Gastrocnemius medialis (tissue), 4 donors: ENCODE measurements around the gene ME1.

Experiments used
- CTCF ChIP-seq, 5 experiments: fragments of 450-650 bp in 3 of 5; fragments of 200-600 bp in 2 of 5; sonication (generic) in 2 of 5; IDR thresholded peaks in 4 of 5; conservative IDR thresholded peaks in 1 of 5; 1 replicate in 4 of 5; 2 replicates in 1 of 5; pipeline ENCODE4 v1.5.1; 2016 to 2019; ENCODE audit warnings: antibody characterized with exemption in 5 of 5, mild to moderate bottlenecking in 3 of 5, moderate library complexity in 3 of 5
- POLR2A ChIP-seq, 2 donors: fragments of 450-650 bp; IDR thresholded peaks; one replicate each; pipeline ENCODE4 v1.6.1; 2017; ENCODE audit warnings: antibody characterized with exemption in 2 of 2, mild to moderate bottlenecking in 2 of 2, moderate library complexity in 2 of 2

- TF ChIP-seq CTCF (IDR thresholded peaks at IDR 0.05 in 4 of 5, conservative IDR thresholded peaks at IDR 0.05 in 1 of 5) (no peak), POLR2A (IDR thresholded peaks at IDR 0.05) (no peak)
Observed at GRCh38 chr6:83169106-83169505, 261.7 kb downstream of the ME1 start.
